Measurements from ENCODE around the gene CROT.
"Not testable (repeated sequence)": the region's sequence is repeated elsewhere in the genome, so short reads cannot be mapped to it uniquely, and the experiment has no call there.

Gene CROT, protein sequence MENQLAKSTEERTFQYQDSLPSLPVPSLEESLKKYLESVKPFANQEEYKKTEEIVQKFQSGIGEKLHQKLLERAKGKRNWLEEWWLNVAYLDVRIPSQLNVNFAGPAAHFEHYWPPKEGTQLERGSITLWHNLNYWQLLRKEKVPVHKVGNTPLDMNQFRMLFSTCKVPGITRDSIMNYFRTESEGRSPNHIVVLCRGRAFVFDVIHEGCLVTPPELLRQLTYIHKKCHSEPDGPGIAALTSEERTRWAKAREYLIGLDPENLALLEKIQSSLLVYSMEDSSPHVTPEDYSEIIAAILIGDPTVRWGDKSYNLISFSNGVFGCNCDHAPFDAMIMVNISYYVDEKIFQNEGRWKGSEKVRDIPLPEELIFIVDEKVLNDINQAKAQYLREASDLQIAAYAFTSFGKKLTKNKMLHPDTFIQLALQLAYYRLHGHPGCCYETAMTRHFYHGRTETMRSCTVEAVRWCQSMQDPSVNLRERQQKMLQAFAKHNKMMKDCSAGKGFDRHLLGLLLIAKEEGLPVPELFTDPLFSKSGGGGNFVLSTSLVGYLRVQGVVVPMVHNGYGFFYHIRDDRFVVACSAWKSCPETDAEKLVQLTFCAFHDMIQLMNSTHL

DNA sequence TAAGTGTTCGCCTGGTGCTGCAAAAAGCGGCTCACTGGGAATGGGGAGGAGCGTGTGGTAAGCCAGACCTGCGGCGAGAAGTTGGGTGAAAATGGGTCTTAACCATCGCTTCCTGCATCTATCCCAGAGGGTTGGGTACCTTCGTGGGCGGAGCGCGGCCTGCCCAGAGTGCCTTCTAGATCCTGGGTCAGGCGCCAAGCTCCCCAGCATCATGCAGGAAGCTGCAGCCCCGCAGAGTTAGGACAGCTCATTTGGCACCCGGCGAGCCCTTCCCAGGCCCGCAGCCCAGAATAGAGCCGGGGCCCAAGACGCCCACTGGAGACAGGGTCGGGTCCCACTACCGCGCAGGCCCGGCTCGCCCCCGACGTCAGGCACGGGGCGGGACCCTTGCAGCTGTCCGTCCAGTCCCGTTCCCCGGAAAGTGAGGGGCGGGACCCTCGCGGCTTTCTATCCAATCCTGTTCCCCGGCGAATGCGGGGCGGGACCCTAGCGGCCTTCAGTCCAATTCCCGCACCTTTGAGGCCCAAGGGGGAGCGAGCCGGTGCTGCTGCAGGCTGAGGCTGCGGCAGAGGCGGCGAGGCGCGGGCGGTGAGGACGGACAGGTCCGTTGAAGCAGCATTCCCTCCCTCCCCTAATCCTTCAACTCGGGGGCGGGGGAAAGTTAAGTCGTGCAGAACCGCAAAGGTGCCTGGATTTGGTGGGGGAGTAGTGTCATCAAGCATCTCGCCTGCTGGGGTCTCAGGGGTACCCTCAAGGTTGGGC, at the start of gene CROT:
Gene CROT, plus strand, starts transcription at position 499 of the 762 bp plus-strand sequence. CDS start 3,405 bp downstream, outside the sequence.
- peak; percentile 97 for DNase-seq (ENCODE audit: low spot score)

DNA sequence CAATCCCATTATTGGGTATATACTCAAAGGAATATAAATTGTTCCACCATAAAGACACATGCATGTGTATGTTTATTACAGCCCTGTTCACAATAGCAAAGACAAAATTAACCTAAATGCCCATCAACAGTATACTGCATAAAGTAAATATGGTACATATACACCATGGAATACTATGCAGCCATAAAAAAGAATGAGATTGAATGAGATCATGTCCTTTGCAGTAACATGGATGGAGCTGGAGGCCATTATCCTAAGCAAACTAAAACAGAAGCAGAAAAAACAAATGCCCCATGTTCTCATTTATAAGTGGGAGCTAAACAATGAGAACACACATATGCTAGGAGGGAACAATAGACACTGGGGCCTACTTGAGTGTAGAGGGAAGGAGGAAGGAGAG, 44.7 kb upstream of the CROT start:
- DNase-seq (ENCODE audit: low spot score): no peak

DNA sequence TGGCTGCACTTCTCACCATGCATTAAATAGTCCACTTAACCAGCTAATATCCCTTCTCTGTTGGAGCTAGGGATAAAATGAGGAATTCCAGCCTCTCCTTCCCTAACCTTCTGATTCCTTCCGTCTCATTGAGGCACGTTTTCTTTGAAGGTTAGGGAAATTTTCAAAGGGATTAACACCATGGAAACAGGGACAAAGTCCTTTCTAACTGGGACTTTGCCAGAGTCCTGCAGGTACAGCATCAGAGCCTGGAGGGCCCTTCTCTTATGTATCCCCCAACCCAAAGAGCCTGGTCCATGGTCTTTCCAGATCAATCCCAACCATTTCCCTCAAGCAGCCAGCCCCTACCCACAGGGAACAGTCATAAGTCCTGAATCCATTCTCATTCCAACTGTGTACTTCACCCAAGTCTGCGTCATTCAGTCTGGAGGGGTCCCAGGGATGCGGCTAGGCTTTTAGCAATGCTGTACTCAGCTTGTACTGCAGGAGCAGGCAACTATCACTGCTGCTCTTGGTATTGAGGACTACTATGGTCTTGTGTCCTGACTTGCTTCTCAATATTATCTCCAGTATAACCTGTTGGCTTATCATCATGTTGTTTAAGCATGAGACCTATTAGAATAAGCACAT, 34.6 kb upstream of the CROT start:
- peak; percentile 25 for DNase-seq (ENCODE audit: low spot score)

DNA sequence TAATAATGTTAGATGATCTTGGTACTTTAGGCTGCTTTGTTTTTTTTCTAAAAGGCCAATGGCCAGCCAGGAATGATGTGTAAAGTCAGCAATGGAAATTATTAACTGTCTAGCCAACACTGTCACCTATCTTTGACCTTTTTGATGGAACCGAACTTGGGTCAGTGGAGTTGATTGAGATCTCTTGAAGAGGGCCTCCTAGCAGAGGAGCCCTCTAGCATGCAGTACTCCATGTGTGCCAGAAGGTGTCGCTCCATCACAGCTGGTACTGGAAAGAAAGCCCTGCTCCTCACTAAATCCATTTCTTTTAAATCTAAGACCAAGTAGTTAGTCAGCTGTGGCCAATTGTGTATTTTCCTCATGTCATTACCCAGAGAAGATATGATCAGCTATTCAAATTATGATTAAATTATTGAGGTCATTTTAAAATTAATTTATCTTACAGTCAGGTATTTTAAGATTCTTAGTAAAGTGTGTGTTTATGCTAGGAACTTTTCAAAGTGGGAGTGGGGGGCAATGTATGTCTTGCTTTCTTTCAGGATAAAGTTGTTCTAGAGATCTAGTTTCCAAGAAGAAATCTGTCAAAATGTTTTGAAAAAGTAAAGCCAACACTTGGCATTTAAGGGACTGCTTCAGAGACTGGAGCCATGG, 33.1 kb upstream of the CROT start:
- peak; percentile 61 for DNase-seq (ENCODE audit: low spot score)

DNA sequence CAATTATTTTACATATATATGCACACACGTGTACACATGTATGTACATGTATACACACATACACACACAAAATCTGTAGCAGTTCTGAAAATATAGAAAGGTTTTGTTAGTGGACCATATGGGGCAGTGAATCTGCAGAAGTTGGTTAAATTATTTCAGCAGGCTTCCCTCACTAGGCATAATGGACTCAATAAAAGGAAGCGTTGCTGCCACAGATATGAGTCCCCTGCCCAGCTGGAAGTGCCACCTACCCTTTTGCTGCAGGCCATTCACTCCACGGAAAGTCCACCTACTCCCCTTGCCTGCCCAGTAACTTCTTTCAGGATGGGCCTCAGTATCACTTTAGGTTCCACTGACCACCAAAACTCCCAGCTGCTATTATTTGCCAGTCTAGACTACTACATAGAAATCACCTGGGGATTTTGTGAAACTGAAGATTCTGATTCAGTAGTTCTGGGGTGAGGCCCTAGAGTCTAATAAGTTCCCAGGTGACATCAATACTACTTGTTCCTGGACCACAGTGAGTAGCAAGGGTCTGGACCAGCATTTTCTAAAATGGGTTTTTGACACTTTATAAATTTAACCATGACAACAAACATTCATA, 29.3 kb upstream of the CROT start:
- DNase-seq (ENCODE audit: low spot score): no peak

DNA sequence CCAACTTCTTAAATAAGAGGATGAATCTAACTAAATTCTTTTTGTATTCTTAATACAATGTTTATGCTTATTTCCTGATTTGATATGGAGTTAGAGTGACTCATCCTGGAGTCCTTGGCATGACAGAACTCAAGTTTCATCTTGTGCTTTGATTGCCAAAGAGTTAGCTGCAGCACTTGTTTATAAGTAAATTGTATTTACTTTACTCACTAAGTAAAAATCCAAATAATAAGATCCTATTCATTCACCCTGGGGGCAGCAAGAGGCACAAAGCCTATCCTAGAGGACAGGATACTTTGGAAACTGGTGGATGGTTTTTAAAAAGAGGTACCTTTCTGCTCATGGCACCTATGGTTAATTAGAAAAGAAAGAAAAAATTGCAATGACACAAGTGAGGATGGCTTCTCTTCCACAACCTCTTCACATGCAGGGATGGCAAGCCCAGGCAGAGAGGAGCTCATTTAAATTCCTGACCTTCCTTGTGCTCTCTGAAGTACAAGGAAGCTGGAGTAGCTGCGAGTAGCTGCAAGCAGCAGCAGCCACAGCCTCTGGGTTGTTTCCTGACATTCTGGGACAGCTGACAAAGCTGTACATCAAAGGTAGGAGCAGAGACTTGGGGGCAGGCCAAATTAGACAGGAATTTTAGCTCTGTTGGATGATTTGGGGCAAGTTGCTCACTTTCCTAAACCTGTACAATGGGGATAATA, 28.5 kb upstream of the CROT start:
- peak; percentile 29 for DNase-seq (ENCODE audit: low spot score)

DNA sequence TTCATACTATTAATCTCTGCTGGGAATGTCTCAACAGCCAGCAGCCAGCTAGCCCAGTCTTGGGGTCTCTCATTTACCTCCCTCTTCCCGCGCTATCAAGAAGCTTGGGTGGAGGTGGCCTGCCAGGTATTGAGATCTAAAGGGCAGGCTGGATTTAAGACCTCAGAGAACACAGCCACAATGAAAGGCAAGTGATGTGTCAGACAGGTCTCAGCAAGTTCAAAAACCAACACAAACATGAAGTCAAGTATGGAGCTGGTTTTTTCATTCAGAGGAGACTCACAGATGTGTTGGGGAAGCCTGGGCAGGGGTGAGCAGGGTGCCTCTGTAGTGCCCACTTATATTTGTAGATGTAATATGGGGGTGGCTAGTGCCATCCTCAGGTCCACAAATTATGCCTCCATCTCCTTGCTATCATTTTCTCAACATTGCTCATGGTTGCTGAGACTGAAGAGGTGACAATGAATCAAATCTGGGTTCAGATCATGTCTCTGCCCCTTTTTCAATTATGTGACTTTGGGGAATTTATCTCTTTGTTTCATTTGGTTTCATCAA, 27.7 kb upstream of the CROT start:
- no peak for DNase-seq (ENCODE audit: low spot score)

DNA sequence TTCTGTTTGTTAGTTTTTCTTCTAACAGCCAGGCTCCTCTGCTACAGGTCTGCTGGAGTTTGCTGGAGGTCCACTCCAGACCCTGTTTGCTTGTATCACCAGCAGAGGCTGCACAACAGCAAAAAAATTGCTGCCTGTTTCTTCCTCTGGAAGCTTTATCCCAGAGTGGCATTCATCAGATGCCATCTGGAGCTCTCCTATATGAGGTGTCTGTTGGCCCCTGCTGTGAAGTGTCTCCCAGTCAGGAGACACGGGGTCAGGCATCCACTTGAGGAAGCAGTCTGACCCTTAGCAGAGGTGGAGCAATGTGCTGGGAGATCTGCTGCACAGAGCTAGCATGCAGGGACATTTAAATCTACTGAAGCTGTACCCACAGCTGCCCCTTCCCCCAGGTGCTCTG, 26.7 kb upstream of the CROT start:
- no peak for DNase-seq (ENCODE audit: low spot score)

DNA sequence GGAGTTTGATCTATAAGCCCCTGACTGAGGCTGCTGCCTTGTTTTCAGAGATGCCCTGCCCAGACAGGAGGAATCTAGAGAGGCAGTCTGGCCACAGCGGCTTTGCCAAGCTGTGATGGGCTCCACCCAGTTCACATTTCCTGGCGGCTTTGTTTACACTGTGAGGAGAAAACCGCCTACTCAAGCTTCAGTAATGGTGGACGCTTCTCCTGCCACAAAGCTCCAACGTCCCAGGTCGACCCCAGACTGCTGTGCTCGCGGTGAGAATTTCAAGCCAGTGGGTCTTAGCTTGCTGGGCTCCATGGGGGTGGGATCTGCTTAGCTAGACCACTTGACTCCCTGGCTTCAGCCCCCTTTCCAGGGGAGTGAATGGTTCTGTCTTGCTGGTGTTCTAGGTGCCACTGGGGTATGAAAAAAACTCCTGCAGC, 26.3 kb upstream of the CROT start:
- not testable (repeated sequence) for DNase-seq (ENCODE audit: low spot score)

DNA sequence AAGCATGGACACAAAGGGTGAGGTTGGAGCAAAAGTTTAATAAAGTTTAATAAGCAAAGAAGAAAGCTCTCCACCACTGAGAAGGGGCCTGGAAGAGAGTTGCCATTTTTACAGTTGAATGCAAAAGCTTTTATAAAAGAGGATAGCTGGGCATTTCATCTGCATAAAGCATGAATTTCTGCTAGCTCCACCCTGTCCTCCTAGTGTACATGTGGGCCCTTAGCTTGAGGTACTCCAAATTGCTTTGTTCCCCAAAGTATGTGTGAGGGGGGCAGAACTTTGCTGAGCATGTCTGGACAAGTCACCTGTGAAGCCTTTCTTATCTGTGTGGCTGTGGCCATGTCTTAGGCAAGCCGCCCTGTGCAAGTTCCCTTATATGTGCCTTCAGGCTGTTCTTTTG, 22.6 kb upstream of the CROT start:
- no peak for DNase-seq (ENCODE audit: low spot score)

DNA sequence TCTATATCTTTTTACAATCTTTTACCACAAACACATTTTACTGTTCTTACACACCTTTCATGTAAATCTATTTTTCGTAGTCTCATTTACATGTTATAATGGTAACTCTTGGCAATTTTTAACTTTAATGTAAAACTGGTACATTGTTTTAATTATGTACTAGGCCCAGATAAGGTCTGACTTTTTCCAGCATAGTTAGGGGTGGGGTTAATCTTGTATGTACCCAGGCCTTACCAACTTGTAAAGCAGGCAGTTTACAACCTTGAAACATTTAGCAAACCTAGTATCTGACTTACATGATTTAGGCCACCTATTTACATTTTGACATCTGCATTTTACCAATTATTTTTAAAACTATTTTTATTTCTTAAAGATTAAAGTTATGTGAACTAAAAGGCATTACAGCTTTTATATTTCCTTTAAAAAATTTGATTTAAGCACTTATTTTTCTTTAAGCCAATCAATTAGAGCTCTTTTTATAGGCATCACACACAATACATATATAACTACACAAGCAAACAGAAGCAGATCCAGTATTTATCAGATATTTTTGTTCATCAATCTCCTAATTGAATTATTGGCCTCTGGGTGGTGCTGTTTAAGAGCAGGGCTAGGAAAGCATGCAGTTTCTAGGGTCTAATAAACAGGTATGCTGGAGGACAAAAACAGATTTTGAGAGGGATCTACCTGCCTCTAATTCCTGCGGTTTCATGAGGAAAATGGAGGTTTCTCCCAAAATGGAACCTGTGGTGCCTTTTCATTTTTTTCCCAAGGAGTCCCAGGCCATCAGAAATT, 19.7 kb upstream of the CROT start:
- DNase-seq (ENCODE audit: low spot score): no peak

DNA sequence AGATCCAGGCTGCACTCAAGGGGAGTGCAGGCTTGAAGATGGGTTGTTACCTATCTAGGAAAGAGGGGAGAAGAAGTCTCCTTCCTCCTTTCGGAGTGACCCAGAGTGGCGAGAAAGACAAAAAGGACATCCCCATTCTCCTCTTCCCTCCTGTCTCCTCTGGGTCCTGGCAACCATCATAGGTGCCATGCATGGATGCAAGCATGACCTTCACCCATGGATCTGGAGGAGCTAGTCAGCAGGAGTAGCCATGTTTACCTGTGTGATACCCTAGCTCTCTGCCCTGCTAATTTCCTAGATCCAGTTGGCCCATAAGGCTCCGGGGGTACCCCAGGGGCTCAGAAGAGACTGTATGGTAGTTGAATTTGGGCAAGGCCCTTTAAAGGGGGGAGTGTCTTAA, 17.2 kb upstream of the CROT start:
- no peak for DNase-seq (ENCODE audit: low spot score)

DNA sequence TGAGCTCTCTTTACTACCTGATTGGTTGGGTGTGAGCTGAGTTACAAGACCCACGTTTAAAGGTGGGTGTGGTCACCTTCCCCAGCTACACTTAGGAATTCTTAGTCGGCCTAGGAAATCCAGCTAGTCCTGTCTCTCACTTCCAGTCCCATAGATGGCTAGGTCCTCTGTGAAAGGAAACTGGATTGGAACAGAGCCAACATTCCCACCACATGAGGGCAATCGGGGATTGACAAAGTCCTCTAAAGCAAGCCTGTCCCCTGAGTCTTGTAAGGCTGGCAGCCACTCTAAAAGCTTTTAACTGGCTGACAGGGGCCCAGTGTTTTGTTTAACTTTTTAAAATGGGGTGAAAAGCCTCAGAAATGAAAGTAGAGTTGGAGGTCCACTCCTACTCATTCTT, 15.1 kb upstream of the CROT start:
- DNase-seq (ENCODE audit: low spot score): no peak

DNA sequence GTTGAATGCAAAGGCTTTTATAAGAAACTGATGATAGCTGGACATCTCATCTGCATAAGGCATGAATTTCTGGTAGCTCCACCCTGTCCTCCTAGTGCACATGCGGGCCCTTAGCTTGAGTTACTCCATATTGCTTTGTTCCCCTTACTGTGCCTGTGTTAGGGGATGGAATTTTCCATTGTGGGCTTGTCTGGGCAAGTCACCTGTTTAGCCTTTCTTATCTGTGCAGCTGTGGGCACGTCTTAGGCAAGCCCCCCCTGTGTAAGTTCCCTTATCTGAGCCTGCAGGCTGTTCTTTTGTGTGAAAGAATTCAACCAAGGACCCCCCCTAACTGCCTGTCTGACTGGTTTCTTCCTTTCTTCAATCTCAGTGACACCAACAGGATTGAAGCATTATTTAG, 14.5 kb upstream of the CROT start:
- no peak for DNase-seq (ENCODE audit: low spot score)

DNA sequence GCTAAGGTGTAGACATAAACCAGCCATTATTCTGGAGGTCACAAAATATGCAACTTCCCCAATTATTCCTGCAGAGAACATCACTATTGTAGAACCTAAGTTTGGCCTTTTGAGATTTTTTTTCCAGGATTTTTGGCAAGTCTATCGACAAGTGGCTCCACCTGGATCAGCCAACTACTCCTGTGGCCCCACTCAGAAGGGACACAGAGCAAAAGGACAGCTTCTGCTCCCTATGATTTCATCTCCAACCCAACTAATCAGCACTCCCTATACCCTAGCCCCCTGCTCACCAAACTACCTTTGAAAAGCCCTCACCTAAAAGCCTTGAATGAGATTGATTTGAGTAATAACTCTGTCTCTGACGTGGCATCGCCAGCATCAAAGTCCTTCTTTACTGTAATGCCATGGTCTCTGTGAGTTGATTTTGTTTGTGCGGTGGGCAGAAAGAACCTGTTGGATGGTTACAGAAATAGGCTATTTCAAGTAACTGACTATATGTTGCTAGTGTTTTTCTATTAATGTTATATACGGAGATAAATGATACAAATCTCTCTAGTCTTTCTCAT, 13.7 kb upstream of the CROT start:
- no peak for DNase-seq (ENCODE audit: low spot score)

DNA sequence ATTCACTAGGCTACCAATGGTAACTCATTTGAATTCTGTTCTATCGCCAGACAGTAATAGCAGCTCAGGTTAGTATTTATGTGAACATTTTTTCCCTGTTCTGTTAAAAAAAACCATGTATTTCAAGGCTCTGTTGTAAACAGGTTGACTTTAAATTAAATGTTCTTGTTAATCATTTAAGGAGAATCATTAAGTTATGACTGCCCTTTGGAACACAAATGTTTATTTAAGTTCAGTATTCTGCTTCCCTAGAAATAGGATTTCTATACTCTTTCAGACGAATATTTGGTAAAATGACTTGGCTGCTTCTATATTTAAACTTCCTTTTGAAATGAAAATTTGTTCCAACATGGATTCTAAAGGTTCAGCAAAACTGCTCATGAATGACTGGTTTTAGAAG, 13.1 kb upstream of the CROT start:
- no peak for DNase-seq (ENCODE audit: low spot score)

DNA sequence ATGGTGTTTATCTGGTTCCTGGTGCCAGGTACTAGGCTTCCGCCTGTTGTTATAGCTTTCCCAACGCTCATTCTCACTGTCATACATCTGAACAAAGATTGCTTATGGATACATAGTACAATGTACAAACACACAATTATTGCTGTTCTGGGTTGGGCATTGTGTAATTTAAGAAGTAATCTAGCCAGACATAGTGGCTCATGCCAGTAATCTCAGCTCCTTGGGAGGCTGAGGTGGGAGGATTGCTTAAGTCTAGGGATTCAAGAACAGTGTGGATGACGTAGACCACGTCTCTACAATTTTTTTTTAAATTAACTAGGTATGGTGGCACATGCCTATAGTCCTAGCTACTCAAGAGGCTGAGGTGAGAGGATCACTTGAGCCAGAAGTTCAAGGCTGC, 9.3 kb upstream of the CROT start:
- no peak for DNase-seq (ENCODE audit: low spot score)

DNA sequence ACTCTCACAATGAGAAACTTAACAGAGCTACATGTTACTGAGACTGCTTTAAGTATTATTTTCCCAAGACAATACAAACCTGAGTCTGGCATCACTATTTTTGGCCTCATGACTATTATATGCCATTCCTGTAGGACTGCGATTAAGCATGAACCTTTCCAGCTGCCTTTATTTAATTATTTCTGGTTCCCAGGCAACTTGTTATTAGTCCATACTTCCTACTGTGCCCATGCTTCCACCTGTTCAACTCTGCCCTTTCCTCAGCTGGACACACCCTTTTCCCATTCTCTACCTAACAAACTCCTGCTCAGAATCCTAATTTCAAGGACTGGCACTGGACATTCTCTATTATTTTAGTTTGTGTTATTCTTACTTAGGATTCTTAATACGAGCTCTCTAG, 8.1 kb upstream of the CROT start:
- DNase-seq (ENCODE audit: low spot score): no peak

DNA sequence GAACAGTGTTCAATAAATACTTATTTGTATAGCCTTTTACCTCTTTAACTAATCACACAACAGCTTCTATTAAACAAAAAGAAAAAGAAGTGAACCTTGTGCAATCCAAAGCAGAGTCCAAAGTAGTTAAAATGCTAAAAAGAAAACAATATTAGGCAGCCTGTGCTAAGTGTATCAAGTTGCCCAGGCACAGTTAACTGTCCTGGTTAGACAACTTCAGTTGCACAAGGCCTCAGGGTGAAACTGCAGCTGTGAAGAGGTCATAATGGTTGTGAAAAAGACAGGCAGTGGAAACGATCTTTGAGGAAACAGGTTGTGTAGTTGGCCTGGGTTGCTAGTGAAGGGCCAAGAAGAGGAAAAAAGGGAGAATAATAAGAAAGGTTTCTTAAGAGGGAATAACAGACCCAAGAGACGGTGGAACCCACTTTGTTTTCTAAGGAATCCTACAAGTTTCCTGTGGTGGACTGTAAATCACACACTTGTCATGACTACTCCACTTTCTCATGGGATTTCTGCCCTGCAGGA, 6.0 kb upstream of the CROT start:
- DNase-seq (ENCODE audit: low spot score): no peak
